NT2/D1 (cell line): ENCODE results near the gene ADPRS.

ENCODE experiments used
- DNase-seq: peaks from one replicate; pipeline ENCODE4 v3.0.0-alpha.2; 2011; ENCODE audit warnings: low read depth, low spot score
- H3K27me3 ChIP-seq: 2 replicates; pipeline ENCODE4 v1.6.0; 2011; ENCODE audit warnings: mild to moderate bottlenecking; ENCODE audit not compliant: insufficient read length, insufficient read depth
- H3K36me3 ChIP-seq: 2 replicates; pipeline ENCODE4 v1.6.1; 2011; ENCODE audit warnings: mild to moderate bottlenecking, low read length, mixed read lengths; ENCODE audit not compliant: insufficient read depth, insufficient read length
- H3K4me1 ChIP-seq: 2 replicates; pipeline ENCODE4 v1.5.1; 2011; ENCODE audit not compliant: insufficient read depth, insufficient read length
- H3K4me3 ChIP-seq: 2 replicates; pipeline ENCODE4 v1.5.1; 2011; ENCODE audit warnings: low read depth; ENCODE audit not compliant: insufficient read length
- H3K9ac ChIP-seq: 2 replicates; pipeline ENCODE4 v1.6.0; 2011; ENCODE audit warnings: low read depth; ENCODE audit not compliant: insufficient read length
- H3K9me3 ChIP-seq: 2 replicates; pipeline ENCODE4 v1.5.1; 2011; ENCODE audit warnings: mild to moderate bottlenecking, low read length; ENCODE audit not compliant: insufficient read depth
- SUZ12 ChIP-seq: IDR thresholded peaks from 2 replicates; pipeline ENCODE4 v1.6.1; 2011; ENCODE audit not compliant: insufficient read length, insufficient read depth; ENCODE audit errors: extremely low read depth
- YY1 ChIP-seq: IDR thresholded peaks from 2 replicates; pipeline ENCODE4 v1.6.1; 2011; ENCODE audit not compliant: insufficient read length, insufficient read depth
- ZNF274 ChIP-seq: IDR thresholded peaks from 2 replicates; pipeline ENCODE4 v1.6.1; 2011; ENCODE audit warnings: mild to moderate bottlenecking, low read depth, low read length

Gene ADPRS

DNA sequence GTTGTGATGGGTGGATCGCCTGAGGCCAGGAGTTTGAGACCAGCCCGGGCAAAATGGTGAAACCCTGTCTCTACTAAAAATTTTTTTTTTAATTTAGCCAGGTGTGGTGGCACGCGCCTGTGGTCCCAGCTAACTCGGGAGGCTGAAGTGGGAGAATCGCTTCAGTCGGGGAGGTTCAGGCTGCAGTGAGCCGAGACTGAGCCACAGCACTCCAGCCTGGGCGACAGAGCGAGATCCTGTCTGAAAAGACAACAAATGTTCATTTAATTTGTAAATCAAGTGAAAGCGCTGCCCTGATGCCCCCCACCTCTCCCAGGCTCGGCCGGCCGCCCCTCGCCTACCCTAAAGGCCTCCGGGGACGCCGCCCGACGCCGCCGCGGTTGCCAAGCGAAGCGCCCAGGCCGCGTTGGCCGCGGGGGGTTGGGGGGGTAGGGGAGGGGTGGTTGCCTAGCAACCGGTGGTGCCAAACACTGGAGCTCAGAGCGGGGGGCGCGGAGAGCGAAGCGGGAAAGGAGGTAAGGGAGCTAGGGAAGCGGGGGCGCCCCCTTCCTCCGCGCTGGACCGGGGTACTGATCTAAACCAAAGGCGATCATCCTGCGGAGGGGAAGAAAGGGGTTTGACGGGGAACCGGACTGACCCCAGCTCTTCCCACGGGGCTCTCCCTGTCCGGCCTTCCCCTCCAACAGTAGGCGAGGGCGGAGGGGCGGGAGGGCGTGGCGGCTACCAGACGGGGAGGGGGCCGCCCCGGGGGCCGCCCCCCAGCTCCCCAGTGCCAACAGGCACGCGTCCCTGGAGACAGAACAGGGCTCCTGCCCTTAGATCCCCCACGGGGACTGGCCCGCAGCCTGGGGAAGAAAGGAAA is 4.8 kb upstream of the ADPRS start, which contains the start of gene TEKT2:
Gene TEKT2, plus strand, starts transcription at position 460 of the 862 bp plus-strand sequence. CDS start 828 bp downstream, outside the sequence.
- no peak for TF ChIP-seq ZNF274
- H3K27me3 ChIP-seq: peaks cover 9% of the 10 kb centered on the region
- peak within 1 kb of the TSS; percentile 49 for H3K4me3 ChIP-seq
- peak; percentile 75 for DNase-seq
- peak within 1 kb of the TSS; percentile 79 for H3K9ac ChIP-seq
- H3K36me3 ChIP-seq: no peaks in the 10 kb centered on the region
- H3K4me1 ChIP-seq: peaks cover 26% of the 10 kb centered on the region
- H3K9me3 ChIP-seq: no peaks in the 10 kb centered on the region

- H3K27me3 ChIP-seq: peaks cover 9% of the 10 kb centered on the region
- H3K36me3 ChIP-seq: peaks cover 3% of the 10 kb centered on the region
- TF ChIP-seq SUZ12: no peak
- TF ChIP-seq ZNF274: no peak
- no peak for TF ChIP-seq YY1
- H3K9ac ChIP-seq: peak overlapping the region; percentile 79
- H3K4me3 ChIP-seq: peak overlapping the region; percentile 49
- no peaks in the 10 kb centered on the region for H3K9me3 ChIP-seq
- peaks cover 29% of the 10 kb centered on the region for H3K4me1 ChIP-seq
- DNase-seq: no peak
Measured at GRCh38 chr1:36084497-36085115, 4.1 kb upstream of the ADPRS start.

DNA sequence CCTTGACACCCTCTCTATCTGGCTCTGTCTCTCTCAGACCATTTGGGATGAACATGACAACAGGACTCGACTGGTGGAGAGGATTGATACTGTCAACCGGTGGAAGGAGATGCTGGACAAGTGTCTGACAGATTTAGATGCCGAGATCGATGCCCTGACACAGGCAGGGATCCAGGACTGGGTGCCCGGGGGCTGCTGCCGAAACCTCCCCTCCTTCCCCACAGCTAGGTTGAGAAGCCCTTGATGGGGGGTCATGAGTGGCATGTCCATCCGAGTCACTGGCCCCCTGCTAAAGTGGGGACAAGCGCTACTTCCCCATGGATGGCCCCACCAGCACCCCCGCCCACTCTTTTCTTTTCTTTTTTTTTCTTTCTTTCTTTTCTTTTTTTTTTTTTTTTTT is 3.6 kb upstream of the ADPRS start:
- H3K9me3 ChIP-seq: no peaks in the 10 kb centered on the region
- H3K36me3 ChIP-seq: peaks cover 8% of the 10 kb centered on the region
- peak overlapping the region; percentile 79 for H3K9ac ChIP-seq
- peaks cover 33% of the 10 kb centered on the region for H3K4me1 ChIP-seq
- no peak overlapping the region for H3K4me3 ChIP-seq
- no peak for TF ChIP-seq ZNF274
- peaks cover 9% of the 10 kb centered on the region for H3K27me3 ChIP-seq
- DNase-seq: no peak

- TF ChIP-seq ZNF274 (no peak), YY1 (no peak), SUZ12 (no peak)
- H3K9ac ChIP-seq: peak overlapping the region; percentile 15
- peaks cover 33% of the 10 kb centered on the region for H3K4me1 ChIP-seq
- H3K27me3 ChIP-seq: peaks cover 9% of the 10 kb centered on the region
- peaks cover 16% of the 10 kb centered on the region for H3K36me3 ChIP-seq
- no peak for DNase-seq
- H3K9me3 ChIP-seq: no peaks in the 10 kb centered on the region
- H3K4me3 ChIP-seq: no peak overlapping the region
Measured at GRCh38 chr1:36085686-36086526, 2.8 kb upstream of the ADPRS start.

DNA sequence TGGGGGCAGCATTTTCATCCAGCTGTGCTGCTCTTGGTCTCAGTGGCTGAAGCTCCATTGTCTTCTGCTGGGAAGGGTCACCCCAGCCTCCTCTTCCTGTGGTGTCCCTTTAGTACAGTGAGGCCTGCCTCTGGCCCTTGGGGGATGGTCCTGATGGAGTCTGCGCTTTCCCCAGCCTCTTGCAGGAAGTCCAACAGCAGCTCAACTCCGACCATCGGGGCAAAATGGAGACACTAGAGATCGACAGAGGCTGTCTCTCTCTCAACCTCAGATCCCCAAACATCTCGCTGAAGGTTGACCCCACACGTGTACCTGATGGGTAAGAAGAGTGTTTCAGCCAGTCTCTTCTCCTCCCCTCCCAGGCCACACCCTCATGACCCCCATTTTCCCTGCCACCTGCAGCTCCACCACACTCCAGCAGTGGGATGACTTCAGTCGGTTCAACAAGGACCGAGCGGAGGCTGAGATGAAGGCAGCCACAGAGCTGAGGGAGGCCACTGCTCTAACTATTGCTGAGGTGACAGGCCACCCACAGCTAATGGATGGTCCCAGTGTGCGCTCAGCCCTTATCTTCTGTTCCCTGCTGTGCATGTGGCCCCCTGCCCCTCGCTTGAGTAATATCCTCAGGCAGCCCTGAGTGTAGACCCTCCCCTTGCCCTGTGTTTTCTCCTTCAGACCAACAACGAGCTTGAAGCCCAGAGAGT is 2.0 kb upstream of the ADPRS start:
- no peak overlapping the region for H3K9ac ChIP-seq
- no peak overlapping the region for H3K4me3 ChIP-seq
- TF ChIP-seq YY1: no peak
- TF ChIP-seq ZNF274: no peak
- no peak for TF ChIP-seq SUZ12
- H3K9me3 ChIP-seq: no peaks in the 10 kb centered on the region
- peaks cover 9% of the 10 kb centered on the region for H3K27me3 ChIP-seq
- H3K4me1 ChIP-seq: peaks cover 33% of the 10 kb centered on the region
- H3K36me3 ChIP-seq: peaks cover 24% of the 10 kb centered on the region
- DNase-seq: no peak

- no peak for DNase-seq
- Histone ChIP-seq H3K9ac (peak overlapping the region; percentile 85), H3K4me3 (no peak overlapping the region), H3K27me3 (peaks cover 9% of the 10 kb centered on the region), H3K9me3 (no peaks in the 10 kb centered on the region), H3K4me1 (peaks cover 33% of the 10 kb centered on the region), H3K36me3 (peaks cover 32% of the 10 kb centered on the region)
- TF ChIP-seq SUZ12 (no peak), YY1 (no peak), ZNF274 (no peak)
Measured at GRCh38 chr1:36087233-36088123, 1.2 kb upstream of the ADPRS start.
